ENCODE results near the gene ZNF804B.

DNA sequence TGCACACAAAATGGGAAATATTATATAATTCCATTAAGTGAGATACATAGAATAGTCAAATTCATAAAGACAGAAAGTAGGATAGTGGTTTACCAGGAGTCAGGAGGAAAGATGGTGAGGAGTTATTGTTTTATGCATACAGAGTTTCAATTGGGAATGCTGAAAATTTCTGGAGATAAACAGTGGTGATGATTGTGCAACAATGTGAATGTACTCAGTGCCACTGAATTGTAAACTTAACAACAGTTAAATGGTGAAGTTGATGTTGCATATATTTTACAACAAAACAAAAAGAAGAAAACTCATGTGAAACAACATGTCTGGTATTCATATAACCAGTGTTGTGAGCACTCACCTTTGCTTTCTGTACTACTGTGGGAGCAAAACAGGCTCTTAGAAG lies 204.9 kb downstream of the ZNF804B start:
- TF ChIP-seq, protein P1, sequence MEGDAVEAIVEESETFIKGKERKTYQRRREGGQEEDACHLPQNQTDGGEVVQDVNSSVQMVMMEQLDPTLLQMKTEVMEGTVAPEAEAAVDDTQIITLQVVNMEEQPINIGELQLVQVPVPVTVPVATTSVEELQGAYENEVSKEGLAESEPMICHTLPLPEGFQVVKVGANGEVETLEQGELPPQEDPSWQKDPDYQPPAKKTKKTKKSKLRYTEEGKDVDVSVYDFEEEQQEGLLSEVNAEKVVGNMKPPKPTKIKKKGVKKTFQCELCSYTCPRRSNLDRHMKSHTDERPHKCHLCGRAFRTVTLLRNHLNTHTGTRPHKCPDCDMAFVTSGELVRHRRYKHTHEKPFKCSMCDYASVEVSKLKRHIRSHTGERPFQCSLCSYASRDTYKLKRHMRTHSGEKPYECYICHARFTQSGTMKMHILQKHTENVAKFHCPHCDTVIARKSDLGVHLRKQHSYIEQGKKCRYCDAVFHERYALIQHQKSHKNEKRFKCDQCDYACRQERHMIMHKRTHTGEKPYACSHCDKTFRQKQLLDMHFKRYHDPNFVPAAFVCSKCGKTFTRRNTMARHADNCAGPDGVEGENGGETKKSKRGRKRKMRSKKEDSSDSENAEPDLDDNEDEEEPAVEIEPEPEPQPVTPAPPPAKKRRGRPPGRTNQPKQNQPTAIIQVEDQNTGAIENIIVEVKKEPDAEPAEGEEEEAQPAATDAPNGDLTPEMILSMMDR (IDR thresholded peaks at IDR 0.05; ENCODE audit: insufficient read depth, low read length), result no peak
- TF ChIP-seq POLR2AphosphoS5 (IDR thresholded peaks at IDR 0.05; ENCODE audit: low read depth) (no peak), GABPA (IDR thresholded peaks at IDR 0.05; ENCODE audit: low read depth) (no peak)
